ENCODE results near the gene FOLR2.

- TF ChIP-seq GATA2 (IDR thresholded peaks at IDR 0.05; ENCODE audit: low read depth, low read length) (no peak), GATA3 (IDR thresholded peaks at IDR 0.05; ENCODE audit: low read depth, low read length) (no peak)
These were observed 12.8 kb downstream of the FOLR2 start for GRCh38 chr11:72229336-72229924.
